CD4-positive, alpha-beta T cell (primary cell): Measurements from ENCODE around the gene EIF4A3. TPM values are rescaled to one million over a fixed set of nuclear protein-coding genes. Genes with fewer than 3 reads are reported as not detected.
A peak's percentile ranks its signal among the peaks of the same experiment; 100 is the strongest.

Experiments used
- ATAC-seq: fragments of 200-7000 bp; cut with Tn5 transposase; one replicate; pipeline ENCODE4 v1.10.0; 2022; ENCODE audit warnings: mild to moderate bottlenecking; ENCODE audit not compliant: poor library complexity
- CTCF ChIA-PET: fragments of 350-600 bp; sonication (Branson Sonifier 250); formaldehyde crosslinking; loops from one replicate; lab custom pipeline; 2021; ENCODE audit warnings: antibody characterized with exemption, inconsistent platforms; lab: Charles Lee
- POLR2A ChIA-PET: fragments of 350-600 bp; sonication (Branson Sonifier 250); formaldehyde crosslinking; loops from one replicate; lab custom pipeline; 2021; ENCODE audit warnings: antibody characterized with exemption, inconsistent platforms; lab: Charles Lee
- DNase-seq, 14 experiments: peaks; one replicate each; pipeline ENCODE4 v3.0.0-alpha.2; 2013 to 2020; ENCODE audit warnings: mixed read lengths in 2 of 14
- H3K27ac ChIP-seq, 2 donors: one replicate each; pipeline versions ENCODE4 v1.5.1 to v1.7.0; 2013; ENCODE audit warnings: low read length in 2 of 2, low read depth in 1 of 2, mild to moderate bottlenecking in 1 of 2
- H3K27me3 ChIP-seq, 2 experiments: 1 replicate in 1 of 2; 2 replicates in 1 of 2; pipeline versions ENCODE4 v1.6.1 to v1.7.0; 2013; ENCODE audit warnings: low read length in 2 of 2, control low read depth in 1 of 2, mild to moderate bottlenecking in 1 of 2, moderate library complexity in 1 of 2; ENCODE audit not compliant: insufficient read depth in 2 of 2, control insufficient read depth in 1 of 2
- H3K36me3 ChIP-seq: one replicate; pipeline ENCODE4 v1.6.1; 2013; ENCODE audit warnings: low read length, control low read depth; ENCODE audit not compliant: insufficient read depth
- H3K4me1 ChIP-seq: one replicate; pipeline ENCODE4 v1.6.1; 2013; ENCODE audit warnings: low read length, control low read depth; ENCODE audit not compliant: insufficient read depth
- H3K4me3 ChIP-seq: one replicate; pipeline ENCODE4 v1.5.1; 2013; ENCODE audit warnings: mild to moderate bottlenecking, low read length, moderate library complexity
- H3K9me3 ChIP-seq, 2 experiments: 1 replicate in 1 of 2; 2 replicates in 1 of 2; pipeline versions ENCODE4 v1.6.1 to v1.7.0; 2013; ENCODE audit warnings: low read length in 2 of 2, mild to moderate bottlenecking in 2 of 2, control low read depth in 1 of 2, moderate library complexity in 1 of 2; ENCODE audit not compliant: control insufficient read depth in 1 of 2, insufficient read depth in 1 of 2
- H3K27ac Mint-ChIP-seq: one replicate; pipeline ENCODE4 v1.8.0; 2020; ENCODE audit warnings: mixed read lengths
- H3K27me3 Mint-ChIP-seq: one replicate; pipeline ENCODE4 v1.8.0; 2021; ENCODE audit warnings: mixed read lengths
- H3K36me3 Mint-ChIP-seq: one replicate; pipeline ENCODE4 v1.8.0; 2021; ENCODE audit warnings: low read depth, mixed read lengths
- H3K4me1 Mint-ChIP-seq: one replicate; pipeline ENCODE4 v1.8.0; 2021; ENCODE audit warnings: low read depth, mixed read lengths
- H3K4me3 Mint-ChIP-seq: one replicate; pipeline ENCODE4 v1.8.0; 2020; ENCODE audit warnings: mild to moderate bottlenecking, mixed read lengths
- H3K9me3 Mint-ChIP-seq: one replicate; pipeline ENCODE4 v1.8.0; 2020; ENCODE audit warnings: mixed read lengths
- intact Hi-C, 2 experiments: fragments of 100-400 bp; cut with DNase I in 1 of 2; cut with micrococcal nuclease in 1 of 2; formaldehyde crosslinking; loops; one replicate each; pipeline versions ENCODE4 v1.15.1 to v1.9.0; 2023 to 2025; cut with DNase I, micrococcal nuclease
- total RNA-seq, 174 experiments: library from RNA in 2 of 174; stranded (reverse) in 2 of 174; gene quantifications; one replicate each; pipeline ENCODE4 v1.2.3 and lab custom pipeline; 2021 to 2026
- TF ChIP-seq, protein P1 (sequence below): fragments of 200-600 bp; IDR thresholded peaks from one replicate; pipeline ENCODE4 v1.8.0; 2022; ENCODE audit warnings: antibody characterized with exemption, mild to moderate bottlenecking

Gene EIF4A3
- total RNA-seq, 2 experiments from 2014 or later: 79.6 to 79.7 TPM

DNA sequence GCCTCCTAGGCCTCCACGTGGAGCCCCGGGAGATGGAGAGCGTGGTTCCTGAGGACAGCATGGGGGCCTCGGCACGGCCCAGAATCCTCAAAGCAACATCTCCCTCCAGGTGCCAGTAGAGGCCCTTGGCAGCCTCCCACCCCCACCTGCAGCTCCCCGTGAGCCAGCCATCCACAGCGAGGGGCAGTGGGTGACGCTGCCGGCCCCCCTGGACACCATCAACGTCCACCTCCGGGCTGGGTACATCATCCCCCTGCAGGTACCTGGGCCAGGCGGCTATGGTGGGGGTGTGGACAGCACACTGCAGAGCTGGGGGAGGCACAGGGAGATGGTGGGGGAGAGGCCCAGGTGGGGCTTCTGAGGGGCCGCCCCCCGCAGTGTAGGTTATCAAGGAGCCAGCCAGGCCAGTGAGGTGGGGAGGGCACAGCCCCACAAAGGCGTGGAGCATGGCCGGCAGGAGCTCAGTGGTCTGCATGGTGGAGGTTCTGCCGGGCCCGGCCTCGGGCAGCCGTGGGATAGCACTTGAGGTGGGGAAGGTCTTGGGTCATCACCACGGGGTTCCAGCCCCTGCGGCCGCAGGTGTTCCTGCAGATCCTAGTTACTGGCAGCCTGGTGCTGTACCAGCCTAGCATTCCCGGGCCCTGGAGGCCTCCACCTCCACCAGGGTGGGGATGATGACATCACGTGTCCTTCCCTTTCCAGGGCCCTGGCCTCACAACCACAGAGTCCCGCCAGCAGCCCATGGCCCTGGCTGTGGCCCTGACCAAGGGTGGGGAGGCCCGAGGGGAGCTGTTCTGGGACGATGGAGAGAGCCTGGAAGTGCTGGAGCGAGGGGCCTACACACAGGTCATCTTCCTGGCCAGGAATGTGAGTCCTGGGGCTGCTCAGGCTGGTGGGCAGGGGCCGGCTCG is 29.2 kb downstream of the EIF4A3 start:
- ChIA-PET POLR2A (interaction anchor here (1.3 kb wide), 1 partner anchor 10 kb away, joined by 4 read pairs; no protein-coding TSS in a partner anchor), CTCF (no interaction called here)
- Histone ChIP-seq H3K9me3 (no peaks in the 10 kb centered on the region), H3K27me3 (no peaks in the 10 kb centered on the region), H3K36me3 (no peaks in the 10 kb centered on the region), H3K4me3 (no peak overlapping the region), H3K4me1 (no peaks in the 10 kb centered on the region), H3K27ac (no peak overlapping the region)
- ATAC-seq (no peak), DNase-seq (peak in 1 of 14 experiments; percentile 10)
- Mint-ChIP-seq H3K4me3 (no peak overlapping the region), H3K27ac (no peak overlapping the region), H3K9me3 (no peaks in the 10 kb centered on the region), H3K36me3 (no peaks in the 10 kb centered on the region), H3K27me3 (no peaks in the 10 kb centered on the region), H3K4me1 (no peaks in the 10 kb centered on the region)
- intact Hi-C loops: no loop called here
- TF ChIP-seq, protein P1, sequence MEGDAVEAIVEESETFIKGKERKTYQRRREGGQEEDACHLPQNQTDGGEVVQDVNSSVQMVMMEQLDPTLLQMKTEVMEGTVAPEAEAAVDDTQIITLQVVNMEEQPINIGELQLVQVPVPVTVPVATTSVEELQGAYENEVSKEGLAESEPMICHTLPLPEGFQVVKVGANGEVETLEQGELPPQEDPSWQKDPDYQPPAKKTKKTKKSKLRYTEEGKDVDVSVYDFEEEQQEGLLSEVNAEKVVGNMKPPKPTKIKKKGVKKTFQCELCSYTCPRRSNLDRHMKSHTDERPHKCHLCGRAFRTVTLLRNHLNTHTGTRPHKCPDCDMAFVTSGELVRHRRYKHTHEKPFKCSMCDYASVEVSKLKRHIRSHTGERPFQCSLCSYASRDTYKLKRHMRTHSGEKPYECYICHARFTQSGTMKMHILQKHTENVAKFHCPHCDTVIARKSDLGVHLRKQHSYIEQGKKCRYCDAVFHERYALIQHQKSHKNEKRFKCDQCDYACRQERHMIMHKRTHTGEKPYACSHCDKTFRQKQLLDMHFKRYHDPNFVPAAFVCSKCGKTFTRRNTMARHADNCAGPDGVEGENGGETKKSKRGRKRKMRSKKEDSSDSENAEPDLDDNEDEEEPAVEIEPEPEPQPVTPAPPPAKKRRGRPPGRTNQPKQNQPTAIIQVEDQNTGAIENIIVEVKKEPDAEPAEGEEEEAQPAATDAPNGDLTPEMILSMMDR: no peak

DNA sequence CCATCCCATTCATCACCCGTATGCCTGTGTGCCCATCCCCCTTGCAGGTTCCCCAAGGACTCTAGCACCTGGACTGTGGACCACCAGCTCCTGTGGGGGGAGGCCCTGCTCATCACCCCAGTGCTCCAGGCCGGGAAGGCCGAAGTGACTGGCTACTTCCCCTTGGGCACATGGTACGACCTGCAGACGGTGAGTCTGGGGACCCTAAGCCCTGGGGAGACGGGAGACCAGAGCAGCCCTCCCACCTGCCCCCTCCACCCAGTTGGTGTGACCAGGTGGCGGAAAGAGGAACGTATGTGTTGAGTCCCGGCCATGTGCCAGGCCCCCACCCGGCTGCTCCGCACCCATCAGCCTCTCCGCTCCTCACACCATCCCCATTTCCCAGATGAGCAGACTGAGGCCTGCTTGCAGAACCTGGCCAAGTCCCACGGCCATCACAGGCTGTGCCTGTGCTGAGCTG is 30.0 kb downstream of the EIF4A3 start:
- no peaks in the 10 kb centered on the region for H3K9me3 Mint-ChIP-seq
- ATAC-seq: no peak
- H3K4me1 Mint-ChIP-seq: no peaks in the 10 kb centered on the region
- peak in 1 of 14 experiments; percentile 25 for DNase-seq
- intact Hi-C loops: no loop called here
- Histone ChIP-seq H3K27me3 (no peaks in the 10 kb centered on the region), H3K27ac (no peak overlapping the region), H3K9me3 (no peaks in the 10 kb centered on the region), H3K36me3 (no peaks in the 10 kb centered on the region), H3K4me1 (no peaks in the 10 kb centered on the region), H3K4me3 (no peak overlapping the region)
- TF ChIP-seq, protein P1: no peak
- H3K27ac Mint-ChIP-seq: no peak overlapping the region
- no peaks in the 10 kb centered on the region for H3K27me3 Mint-ChIP-seq
- H3K36me3 Mint-ChIP-seq: no peaks in the 10 kb centered on the region
- no peak overlapping the region for H3K4me3 Mint-ChIP-seq
- ChIA-PET CTCF (no interaction called here), POLR2A (interaction anchor here (0.6 to 1.3 kb wide), 2 partner anchors 11 to 582 kb away, joined by 3 to 4 read pairs; no protein-coding TSS in a partner anchor)

DNA sequence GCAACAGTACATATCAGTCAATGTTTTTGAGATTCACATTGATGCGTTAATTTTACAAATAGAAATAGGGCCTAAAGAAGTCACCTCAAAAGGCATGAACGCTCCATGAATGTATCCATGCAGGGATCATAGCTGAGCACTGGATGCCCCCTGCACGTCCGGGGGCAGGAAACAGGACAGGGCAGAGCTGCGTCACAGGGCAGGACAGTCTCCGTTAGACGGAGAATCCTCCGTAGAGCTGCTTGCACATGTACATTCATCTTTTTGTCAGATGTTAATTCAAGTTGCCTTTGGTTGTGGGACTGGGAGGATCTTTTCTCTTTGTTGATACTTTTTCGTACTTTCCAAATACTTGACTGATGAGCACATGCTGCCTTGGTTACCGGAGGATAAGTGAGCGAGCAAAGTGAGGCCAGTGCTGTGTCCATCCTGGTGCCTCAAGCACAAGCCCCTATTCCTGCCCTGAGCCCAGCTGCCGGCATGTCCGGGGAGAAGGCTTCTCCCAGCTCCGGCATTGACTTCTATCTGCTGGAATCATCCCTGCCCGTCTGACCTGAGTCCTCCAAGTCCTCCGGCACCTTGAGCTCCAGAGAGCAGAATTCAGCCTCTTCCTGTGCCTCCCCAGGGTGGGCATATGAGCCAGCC is 30.5 kb downstream of the EIF4A3 start:
- POLR2A ChIA-PET: interaction anchor here (0.6 to 1.3 kb wide), 2 partner anchors 12 to 581 kb away, joined by 3 to 4 read pairs; no protein-coding TSS in a partner anchor
- ATAC-seq: no peak

More for the DNA sequence above, 30.5 kb downstream of the EIF4A3 start:
- Mint-ChIP-seq H3K4me1 (no peaks in the 10 kb centered on the region), H3K36me3 (no peaks in the 10 kb centered on the region), H3K27ac (no peak overlapping the region), H3K4me3 (no peak overlapping the region), H3K9me3 (no peaks in the 10 kb centered on the region), H3K27me3 (no peaks in the 10 kb centered on the region)
- H3K4me1 ChIP-seq: no peaks in the 10 kb centered on the region
- intact Hi-C loops: no loop called here
- no peaks in the 10 kb centered on the region for H3K27me3 ChIP-seq
- DNase-seq: no peak
- CTCF ChIA-PET: no interaction called here
- no peak overlapping the region for H3K27ac ChIP-seq
- H3K9me3 ChIP-seq: no peaks in the 10 kb centered on the region
- TF ChIP-seq, protein P1: no peak
- no peaks in the 10 kb centered on the region for H3K36me3 ChIP-seq
- no peak overlapping the region for H3K4me3 ChIP-seq
